ENCODE results near the gene ZNF189.

ZNF189 gene

DNA sequence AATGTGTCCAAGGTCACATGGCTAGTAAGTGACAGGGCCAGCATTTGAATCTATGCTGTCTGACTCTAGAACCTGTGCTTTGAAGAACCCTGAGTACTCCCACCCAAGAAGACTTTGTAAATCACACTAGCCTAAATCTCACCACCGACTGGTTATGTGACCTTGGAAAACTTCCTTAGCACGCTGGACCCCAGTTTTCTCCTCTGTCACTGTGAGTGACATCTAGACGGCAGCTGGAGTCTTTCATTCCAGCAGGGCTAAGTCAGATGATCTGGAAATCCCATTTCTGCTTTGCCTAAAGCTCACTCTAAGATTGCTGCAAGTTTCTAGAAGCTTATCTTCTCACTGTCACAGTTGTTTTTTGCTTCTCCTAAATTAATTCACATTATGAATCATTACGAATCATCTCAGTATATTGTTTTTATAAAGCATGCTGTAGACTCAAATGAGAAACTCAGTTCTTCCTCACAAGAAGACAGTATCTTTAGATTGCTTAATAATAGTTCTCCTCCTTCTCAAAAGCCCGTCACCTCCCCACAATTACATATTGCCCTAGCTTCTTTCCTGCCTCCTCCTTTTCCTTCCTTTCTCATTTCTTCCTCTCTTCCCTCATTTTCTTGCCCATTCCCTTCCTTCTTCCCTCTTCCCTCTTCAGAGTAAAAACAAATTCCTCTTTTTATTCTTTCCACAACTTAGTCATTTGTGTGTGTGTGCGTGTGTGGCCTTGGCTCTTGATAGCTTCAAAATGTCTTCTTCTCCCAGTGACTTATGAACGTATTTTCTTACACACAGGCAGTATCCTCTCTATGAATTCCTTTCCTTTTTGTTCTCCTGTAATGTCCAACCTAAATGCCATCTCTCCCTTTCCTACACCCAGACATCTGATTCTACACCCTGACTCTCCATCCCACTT is 20.1 kb downstream of the ZNF189 start:
- no peak for DNase-seq (ENCODE audit: low read depth in 2 of 2)

DNA sequence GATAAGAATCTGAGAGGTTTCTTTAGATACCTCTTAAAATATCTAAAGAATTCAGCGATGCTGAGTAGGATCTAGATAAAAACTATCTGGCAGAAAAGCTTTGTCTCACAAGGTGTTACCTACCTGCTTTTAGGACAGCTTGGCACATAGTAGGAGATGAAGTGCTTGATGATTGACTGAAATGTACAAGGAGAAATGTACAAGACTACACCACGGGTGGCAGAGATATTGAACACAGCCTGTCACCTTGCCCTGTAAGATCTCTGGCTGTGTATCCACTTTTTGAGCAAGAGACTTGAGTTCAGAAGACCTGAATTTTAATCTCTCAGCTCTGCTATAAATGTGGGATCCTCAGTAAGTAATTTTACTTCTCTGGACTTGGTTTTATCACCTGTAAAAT is 21.2 kb downstream of the ZNF189 start:
- DNase-seq (ENCODE audit: low read depth in 2 of 2) = no peak

DNA sequence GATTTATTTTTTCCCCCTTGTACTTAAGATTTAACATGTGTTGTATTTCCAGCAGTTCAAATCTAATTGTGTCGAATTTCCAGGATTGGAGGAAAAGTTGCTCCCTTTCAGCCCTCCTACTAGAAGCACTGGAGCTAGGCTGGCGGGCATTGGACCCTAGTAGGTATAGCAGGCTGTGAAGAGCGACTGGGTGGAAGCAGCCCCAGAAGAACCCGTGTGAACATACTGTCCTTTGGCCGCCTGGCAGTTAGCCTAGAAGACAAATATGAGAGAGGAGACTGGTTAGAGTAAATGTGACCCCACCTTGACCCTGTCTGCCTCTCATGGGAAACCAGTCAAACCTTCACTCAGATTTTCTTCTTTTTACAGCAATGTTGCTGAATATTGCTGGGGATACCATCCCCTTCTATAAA is 23.0 kb downstream of the ZNF189 start:
- DNase-seq (ENCODE audit: low read depth in 2 of 2) = no peak

DNA sequence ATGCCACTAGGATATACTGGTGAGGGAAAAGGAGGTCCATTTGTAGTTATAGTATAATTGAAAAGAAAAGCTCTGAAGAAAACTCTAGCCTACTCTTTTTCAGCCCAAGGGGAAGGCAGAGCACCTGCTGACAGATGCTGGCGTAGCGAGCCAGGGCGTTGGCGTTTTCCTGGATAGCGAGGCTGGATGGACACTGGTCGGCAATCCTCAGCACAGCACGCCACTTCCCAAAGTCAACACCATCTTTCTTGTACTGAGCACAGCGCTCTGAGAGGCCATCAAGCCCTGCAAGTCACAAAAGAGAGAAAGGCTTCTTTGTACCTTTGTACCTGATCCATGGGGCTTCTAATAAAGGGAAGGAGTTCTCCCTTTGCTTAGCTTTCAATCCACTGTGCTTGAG is 28.7 kb downstream of the ZNF189 start:
- DNase-seq (ENCODE audit: low read depth in 2 of 2) = no peak

DNA sequence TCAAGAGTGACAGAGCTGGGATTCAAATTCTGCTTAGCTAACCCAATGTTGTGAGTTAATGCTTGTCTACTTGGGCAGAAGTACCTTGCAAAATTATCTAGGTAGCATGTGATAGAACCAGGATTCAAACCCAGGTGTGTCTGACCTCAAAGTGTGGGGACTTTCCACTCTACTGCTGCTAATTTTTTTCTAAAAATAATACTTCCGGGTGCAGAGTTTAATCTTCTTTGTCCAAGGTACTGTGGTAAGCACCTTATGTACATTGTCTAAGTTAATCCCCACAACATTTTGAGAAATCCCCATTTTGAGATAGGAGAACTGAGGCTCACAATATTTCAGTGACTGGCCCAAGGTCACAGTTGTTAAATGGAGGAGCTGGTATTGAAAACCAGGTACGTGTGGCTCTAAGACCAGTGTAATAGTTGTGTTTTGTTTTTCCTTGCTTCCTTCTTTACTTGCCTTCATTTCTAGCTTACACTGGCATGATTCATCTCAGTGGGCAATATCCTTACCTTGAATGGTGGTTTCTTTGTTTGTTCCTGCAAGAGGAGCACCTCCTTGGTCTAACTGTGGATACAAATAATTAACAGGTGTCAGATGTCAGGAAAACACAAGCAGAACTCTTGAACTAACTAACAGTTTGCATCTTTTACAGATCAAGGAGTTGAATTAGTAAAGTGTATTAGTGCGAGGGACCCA is 29.5 kb downstream of the ZNF189 start:
- DNase-seq (ENCODE audit: low read depth in 2 of 2) = no peak

DNA sequence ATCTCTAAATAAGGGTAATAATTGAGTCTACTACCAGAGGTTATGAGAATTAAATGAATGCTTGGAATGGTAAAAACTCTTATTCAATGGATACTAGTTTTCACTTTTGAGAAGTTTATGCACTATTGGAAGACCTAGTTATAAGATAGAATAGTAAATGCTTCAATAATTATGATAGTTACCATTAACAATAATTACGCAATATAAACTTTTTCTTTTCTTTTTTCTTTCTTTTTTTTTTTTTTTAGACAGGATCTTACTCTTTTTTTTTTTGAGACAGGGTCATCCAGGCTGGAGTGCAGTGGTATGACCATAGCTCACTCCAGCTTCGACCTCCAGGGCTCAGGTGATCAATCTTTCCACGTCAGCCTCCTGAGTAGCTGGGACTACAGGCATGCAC is 30.3 kb downstream of the ZNF189 start:
- DNase-seq (ENCODE audit: low read depth in 2 of 2) = no peak

DNA sequence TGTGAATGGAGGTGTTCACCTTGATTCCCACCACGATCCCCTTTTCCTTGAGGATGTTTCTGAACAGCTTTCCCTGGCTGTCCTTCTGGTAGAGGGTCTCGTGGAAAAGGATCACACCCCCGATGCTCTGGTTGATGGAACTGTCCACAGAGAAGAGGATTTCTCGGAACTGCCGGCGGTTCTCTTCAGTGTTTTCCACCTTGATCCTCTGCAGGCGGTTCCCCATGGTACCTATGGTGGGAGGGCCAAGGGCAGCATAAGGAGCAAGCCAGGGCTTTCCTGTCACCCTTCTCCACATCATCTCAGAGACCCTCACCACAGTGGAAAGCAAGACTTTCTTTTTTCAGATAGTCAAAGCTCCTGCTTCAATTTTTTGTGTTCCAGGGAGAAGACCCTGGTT is 31.1 kb downstream of the ZNF189 start:
- DNase-seq (ENCODE audit: low read depth in 2 of 2) = no peak

DNA sequence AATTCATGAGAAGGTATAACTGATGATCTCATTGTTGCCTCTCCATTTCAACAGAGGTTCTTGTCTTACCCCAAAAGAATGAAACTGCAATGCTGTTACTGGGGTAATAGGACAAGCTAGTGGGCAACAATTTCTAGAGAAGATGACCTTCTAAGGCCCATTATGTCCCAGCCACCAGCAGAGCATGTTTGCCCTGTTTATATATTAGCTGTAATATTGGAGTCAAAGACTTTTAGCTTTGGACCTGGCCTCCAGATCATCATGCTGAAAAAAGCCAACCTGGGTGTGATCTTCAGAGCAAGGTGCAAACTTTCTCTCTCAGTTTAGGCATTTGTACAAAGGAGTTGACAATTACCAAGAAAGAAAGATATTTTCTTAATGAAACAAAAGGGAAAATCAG is 33.5 kb downstream of the ZNF189 start:
- DNase-seq (ENCODE audit: low read depth in 2 of 2) = no peak

DNA sequence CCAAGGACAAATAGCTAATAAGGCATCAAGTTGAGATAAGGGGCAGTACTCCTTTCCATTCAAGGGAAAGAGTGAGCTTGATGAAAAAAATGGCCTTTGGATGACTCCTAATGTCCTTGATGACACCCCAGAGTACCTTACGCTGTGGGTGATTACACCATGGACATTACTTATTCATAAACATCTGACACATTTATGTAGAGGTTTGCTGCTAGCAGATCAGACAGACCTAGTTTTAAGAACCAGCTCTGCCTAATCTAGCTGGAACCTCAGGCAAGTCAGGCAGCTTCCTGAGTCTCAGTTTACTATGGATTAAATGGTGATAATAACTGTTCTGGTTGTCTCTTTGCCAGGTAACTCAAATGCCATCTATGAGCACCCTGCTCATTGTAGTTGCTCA is 34.1 kb downstream of the ZNF189 start:
- DNase-seq (ENCODE audit: low read depth in 2 of 2) = no peak

DNA sequence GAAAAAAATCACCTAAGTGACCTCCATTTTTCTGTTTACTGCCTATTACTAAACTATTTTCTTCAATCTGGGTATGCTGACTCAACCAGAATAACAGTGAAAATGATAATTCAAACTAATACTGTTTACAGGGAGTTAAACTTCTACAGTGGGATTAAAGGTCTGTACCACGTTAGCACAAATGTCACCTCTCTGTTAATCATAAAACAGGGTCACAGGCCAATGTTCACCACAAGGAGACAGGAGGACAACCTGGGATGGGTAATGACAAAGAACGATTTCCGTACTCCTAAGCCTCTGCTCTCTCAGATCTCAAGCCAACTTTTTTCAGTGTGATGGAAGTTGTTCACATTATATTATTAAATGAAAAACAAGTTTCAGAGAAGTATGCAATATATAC is 34.6 kb downstream of the ZNF189 start:
- no peak for DNase-seq (ENCODE audit: low read depth in 2 of 2)

DNA sequence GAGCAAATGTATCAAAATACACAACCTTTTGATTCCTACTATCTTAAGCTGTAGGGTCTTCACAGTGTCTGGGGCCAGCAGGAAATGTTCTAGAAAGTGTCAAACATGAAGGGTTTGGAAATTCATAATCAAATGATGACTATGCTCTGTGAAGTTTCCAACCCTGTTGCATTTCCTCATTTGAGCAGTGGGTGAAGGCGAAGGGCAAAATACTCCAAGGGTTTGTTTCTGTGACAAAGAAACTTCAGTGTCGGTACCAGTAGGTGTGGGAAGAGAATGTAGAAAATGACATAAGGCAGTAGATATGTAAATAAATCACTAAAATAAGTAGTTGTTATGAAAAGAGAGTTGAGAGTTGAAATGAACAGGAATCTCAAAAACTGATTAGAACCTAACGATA is 36.3 kb downstream of the ZNF189 start:
- DNase-seq (ENCODE audit: low read depth in 2 of 2) = no peak

DNA sequence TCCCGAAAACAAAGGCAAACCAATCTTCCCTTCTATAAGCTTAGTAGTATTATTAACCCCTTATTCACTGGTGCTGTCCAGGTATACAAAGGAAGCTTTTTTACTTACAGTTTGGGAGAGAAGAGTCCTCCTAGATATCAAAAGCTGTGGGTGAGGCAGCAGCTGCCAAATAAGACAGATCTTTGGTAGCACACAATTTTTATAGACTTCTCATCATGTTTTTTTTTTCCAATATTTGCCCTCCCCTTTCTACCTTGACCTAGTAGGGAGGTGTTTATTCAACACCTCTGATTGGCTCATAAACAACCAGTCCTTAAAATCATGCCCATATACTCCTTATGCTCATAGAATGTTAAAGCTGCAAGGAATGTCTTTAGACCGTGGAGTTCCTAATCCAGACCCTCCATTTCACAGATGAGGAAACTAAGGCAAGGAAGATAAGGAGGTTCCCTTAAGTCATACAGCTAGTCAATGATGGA is 37.0 kb downstream of the ZNF189 start, which contains the start of gene ALDOB:
ALDOB (minus strand) TSS at position 174 of the 479 bp plus-strand sequence. CDS start 4,887 bp downstream, outside the sequence.
- DNase-seq (ENCODE audit: low read depth in 2 of 2) = no peak

DNA sequence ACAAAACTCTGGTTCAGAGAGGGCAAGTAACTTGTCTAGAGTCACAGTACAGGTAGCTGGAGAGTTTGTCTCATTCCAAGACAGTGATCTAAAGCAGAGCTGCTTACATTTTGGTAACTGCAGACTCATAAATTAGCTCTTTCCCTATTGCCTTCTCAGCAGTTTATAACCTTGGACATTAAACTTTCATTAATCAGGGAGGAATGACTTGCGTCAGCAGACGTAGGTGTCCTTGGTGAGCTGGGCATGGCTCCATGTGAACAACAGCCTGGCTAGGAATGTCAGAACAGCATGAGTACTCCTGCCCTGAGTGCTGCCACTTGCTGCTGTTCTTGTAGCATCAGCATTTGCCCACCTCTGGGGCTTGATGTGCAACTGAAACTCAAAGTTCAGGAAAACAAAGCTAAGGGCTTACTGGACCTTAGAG is 39.2 kb downstream of the ZNF189 start:
- DNase-seq (ENCODE audit: low read depth in 2 of 2) = no peak

DNA sequence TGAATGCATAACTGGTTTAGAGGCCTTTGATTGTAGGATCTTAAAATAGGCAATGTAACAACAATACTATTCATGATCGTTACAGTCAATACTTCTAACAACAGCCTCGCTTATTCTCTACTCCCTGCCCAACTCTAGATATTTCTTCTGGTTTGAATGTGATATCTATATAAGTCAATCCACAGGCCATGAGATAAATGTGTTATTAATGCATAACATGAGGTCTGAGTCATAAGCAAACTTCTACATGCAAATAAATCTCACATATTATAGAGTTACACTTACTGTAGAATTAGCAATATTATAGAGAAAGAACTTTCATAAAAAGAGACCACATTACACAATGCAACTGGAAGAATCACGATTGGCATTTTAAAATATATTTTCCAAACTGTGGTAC is 39.9 kb downstream of the ZNF189 start:
- no peak for DNase-seq (ENCODE audit: low read depth in 2 of 2)

DNA sequence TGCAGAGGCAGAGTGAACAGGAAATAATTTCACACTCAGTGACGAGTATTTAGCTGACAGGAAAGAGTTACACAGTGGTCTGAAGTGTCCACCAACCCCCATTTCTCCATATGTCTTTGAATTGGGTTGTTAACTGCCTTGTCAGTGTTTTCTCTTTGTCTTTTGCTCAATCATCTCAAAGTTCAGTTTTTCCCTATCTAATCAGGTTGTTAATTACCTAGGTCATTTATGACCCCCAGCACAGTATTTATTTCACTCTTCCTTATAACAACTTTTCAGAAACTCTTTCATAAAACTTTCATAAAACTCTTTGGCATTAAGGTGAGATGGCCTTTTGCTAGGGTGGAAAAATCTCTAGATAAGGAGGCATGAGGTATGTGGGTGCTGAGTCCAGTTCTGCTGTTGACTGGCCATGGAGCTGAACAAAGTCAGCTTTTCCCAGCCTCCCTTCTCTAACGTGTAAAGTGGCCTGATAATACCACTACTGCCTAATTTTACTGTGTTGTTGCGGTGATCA is 42.1 kb downstream of the ZNF189 start:
- no peak for DNase-seq (ENCODE audit: low read depth in 2 of 2)

DNA sequence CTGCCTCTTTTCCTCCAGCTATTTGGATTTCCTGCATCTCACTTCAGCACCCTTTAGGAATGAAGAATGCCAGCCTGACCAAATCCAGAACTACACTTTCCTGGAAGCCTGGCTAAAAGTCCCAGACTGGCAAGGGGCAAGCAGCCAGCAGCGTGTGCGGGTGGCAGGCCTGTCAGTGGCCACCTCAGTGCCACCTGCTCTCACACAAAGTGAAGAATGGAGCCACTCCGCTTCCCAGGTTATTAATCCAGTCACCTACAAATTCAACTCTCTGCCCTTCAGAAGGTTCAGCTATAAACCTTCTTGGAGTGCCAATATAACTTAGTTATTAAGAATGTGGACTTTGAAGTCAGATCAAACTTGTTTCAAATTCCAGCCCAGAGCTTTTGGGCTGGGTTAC is 43.7 kb downstream of the ZNF189 start:
- DNase-seq (ENCODE audit: low read depth in 2 of 2) = no peak

DNA sequence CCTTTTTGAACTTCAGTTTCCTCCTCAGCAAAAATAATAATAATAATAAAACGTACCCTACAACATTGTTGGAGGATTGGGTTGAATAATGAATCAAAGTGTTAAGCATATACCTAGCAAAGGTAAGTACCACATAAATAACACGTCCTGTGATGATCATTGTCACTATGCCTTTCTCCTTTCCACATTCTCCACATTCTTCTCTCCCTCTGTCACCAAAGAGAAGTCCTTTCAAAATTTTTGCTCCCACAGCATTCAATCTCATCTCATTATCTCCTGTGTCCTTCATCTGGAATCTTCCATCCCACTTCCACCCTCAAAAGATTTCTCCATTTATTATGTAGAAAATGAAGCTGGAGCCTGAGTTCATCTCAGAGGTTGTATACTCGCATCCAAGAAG is 44.1 kb downstream of the ZNF189 start:
- DNase-seq (ENCODE audit: low read depth in 2 of 2) = no peak

DNA sequence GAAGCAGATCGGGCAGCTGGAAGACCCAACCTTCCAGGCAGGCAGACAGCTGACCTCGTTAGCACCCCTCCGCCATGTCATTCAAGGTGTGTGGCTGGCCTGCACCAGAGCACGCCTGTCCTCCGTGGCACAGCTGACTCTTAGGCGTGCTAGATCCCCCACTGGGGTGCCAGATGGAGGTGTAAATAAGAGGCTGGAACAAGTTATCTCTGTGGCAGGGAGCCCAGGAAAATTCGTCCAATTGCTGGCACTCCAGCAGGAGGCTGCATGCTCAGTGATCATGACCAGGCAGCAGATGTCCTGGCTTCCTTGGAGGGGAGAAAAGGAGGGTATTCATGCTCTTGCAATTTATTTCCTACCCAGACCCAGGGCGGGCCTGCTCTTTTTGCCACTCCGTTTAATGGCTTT is 44.7 kb downstream of the ZNF189 start:
- no peak for DNase-seq (ENCODE audit: low read depth in 2 of 2)

DNA sequence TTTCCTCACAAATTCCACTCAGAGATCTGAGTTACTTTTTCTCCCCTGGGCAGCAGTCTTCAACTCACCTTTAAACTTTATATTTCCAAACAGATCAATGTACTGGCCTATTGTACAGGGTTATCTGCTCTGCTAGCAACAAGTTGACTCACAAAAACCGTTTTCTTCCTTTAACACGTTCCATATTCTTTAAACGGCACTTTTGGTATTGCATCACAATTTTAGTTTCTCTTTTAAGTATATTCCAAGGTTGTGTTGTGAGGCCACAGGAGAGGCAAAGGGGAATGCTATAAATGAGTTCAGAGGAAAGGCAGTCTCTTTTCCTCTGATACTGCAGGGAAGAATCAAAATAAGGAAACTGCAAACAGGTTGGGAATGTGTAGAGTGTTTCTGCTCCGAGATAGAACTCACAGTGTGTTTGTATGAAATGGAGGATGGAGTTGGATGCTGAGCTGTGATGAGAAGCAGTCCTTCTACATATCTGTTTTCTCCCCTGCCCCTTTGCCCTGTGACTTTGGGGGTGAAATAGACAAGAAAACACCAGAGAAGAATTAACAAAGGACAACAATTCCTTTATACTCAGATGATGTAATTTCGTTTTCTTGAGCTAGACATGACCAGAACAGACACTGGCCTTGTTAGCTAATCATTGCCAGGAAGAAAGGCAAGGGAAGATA is 46.8 kb downstream of the ZNF189 start:
- no peak for DNase-seq (ENCODE audit: low read depth in 2 of 2)

DNA sequence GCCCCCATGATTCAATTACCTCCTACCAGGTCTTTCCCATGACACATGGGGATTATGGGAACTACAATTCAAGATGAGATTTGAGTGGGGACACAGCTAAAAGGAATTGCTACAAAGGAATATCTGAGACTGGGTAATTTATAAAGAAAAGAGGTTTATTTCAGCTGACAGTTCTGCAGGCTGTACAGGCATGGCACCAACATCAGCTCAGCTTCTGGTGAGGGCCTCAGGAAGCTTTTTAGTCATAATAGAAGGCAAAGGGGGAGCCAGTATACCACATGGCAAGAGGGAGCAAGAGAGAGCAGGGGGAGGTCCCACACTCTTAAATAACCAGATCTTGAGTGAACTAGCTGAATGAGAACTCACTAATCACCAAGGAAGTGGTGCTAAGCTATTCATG is 48.1 kb downstream of the ZNF189 start:
- no peak for DNase-seq (ENCODE audit: low read depth in 2 of 2)

DNA sequence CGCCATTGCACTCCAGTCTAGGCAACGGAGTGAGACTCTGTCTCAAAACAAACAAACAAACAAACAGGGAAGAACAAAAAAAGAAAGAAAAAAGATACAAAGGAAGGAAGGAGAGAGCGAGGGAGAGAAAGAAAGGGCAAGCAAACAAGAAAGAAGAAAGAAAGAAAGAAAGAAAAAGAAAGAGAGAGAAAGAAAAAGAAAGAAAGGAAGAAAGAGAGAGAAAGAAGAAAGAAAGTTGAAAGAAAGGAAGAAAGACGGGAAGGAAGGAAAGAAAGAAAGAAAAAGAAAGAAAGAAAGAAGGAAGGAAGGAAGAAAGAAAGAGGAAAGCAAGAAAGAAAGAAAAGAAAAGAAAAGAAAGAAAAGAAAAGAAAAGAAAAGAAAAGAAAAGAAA is 50.0 kb downstream of the ZNF189 start:
- no peak for DNase-seq (ENCODE audit: low read depth in 2 of 2)

DNA sequence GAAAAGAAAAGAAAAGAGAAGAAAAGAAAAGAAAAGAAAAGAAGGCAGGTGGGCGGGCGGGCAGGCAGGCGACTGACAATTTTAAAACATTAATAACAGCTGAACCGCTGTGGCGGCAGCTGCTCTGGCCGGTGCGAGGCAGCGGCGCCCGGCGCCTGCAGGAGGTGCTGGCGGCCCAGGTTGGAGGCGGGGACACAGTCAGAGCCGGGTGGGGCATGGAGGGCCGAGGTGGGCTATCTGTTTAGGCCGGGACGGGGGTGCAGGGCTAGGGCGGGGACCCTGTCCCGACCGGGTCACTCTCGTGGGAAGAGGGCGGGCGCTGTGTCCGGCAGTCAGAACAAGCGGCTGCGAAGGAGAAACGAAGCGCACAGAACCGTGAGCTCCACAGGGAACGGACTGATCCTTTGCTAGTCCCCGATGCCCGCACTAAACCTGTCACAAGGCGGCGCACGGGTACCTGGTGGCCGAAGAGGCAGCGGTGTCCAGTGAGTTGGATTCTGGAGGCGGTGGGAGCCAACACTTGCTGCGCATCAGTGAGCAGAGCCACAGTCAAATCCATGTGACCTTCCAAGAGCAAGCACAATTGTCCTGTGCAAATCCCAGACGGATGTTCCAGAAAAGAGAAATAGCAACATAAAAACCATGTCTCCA is 50.5 kb downstream of the ZNF189 start:
- DNase-seq (ENCODE audit: low read depth in 2 of 2) = peak; percentile 38 to 41
